Spleen (tissue), 11 donors: ENCODE measurements around the gene ZGPAT. TPM values are rescaled to one million over a fixed set of nuclear protein-coding genes. Genes with fewer than 3 reads are reported as not detected.

Source experiments
- DNase-seq: peaks from one replicate; pipeline ENCODE4 v3.0.0-alpha.2; 2020
- H3K27ac ChIP-seq, 8 donors: fragments of 200-600 bp; sonication (generic) in 7 of 8; 1 replicate in 4 of 8; 2 replicates in 4 of 8; pipeline versions ENCODE4 v1.5.0 to v1.8.0; 2016 to 2021; ENCODE audit warnings: inconsistent platforms in 4 of 8, mild to moderate bottlenecking in 4 of 8, moderate library complexity in 1 of 8
- H3K27me3 ChIP-seq, 7 donors: fragments of 200-600 bp; sonication (generic) in 6 of 7; replicated peaks in 1 of 7; 1 replicate in 4 of 7; 2 replicates in 3 of 7; pipeline versions ENCODE4 v1.5.0 to v1.8.0; 2016 to 2021; ENCODE audit warnings: inconsistent platforms in 3 of 7, mild to moderate bottlenecking in 1 of 7
- H3K36me3 ChIP-seq, 6 donors: fragments of 200-600 bp; sonication (generic) in 5 of 6; 1 replicate in 4 of 6; 2 replicates in 2 of 6; pipeline versions ENCODE4 v1.5.0 to v1.8.0; 2016 to 2021; ENCODE audit warnings: inconsistent platforms in 2 of 6
- H3K4me1 ChIP-seq, 6 donors: fragments of 200-600 bp; sonication (generic) in 5 of 6; 1 replicate in 3 of 6; 2 replicates in 3 of 6; pipeline versions ENCODE4 v1.5.0 to v1.8.0; 2016 to 2021; ENCODE audit warnings: inconsistent platforms in 3 of 6
- H3K4me3 ChIP-seq, 8 donors: fragments of 200-600 bp; sonication (generic) in 7 of 8; 1 replicate in 4 of 8; 2 replicates in 4 of 8; pipeline versions ENCODE4 v1.5.0 to v1.8.0; 2016 to 2021; ENCODE audit warnings: inconsistent platforms in 4 of 8, mild to moderate bottlenecking in 4 of 8, moderate library complexity in 2 of 8
- H3K9me3 ChIP-seq, 8 donors: fragments of 200-600 bp; sonication (generic) in 7 of 8; 1 replicate in 4 of 8; 2 replicates in 4 of 8; pipeline versions ENCODE4 v1.5.0 to v1.8.0; 2016 to 2021; ENCODE audit warnings: inconsistent platforms in 4 of 8
- POLR2A ChIP-seq, 3 donors: fragments of 450-650 bp; IDR thresholded peaks; one replicate each; pipeline ENCODE4 v1.5.1; 2017; ENCODE audit warnings: antibody characterized with exemption in 3 of 3, mild to moderate bottlenecking in 1 of 3
- POLR2AphosphoS5 ChIP-seq, 3 donors: sonication (generic); formaldehyde crosslinking; IDR thresholded peaks; one replicate each; pipeline ENCODE4 v1.5.1; 2017; ENCODE audit warnings: antibody characterized with exemption in 3 of 3
- WGBS, 5 donors: extraction: QIAGEN DNeasy Blood & Tissue Kit in 3 of 5; methylation state at CpG; one replicate each; pipeline versions ENCODE4 v1.1.5 to v1.1.7; 2013 to 2018; 5-methylcytosine and 5-hydroxymethylcytosine counted together
- intact Hi-C: fragments of 100-400 bp; cut with DNase I; formaldehyde crosslinking; loops from one replicate; pipeline ENCODE4 v1.15.0; 2023; ENCODE audit warnings: low total_unique reads
- polyA plus RNA-seq, 3 donors: library from polyadenylated mRNA; stranded (reverse); fragments of 200-250 nt; gene quantifications; one replicate each; pipeline ENCODE4 v1.2.1, GENCODE V29; 2013
- total RNA-seq, 7 donors: library from RNA; depleted of rRNA in 3 of 7; stranded (reverse); fragments of >200 nt in 3 of 7; fragmentation: NEBNext Ultra II Directional in 4 of 7; extraction: Animal tissue kit (Norgen Biotek cat#: 25700) in 4 of 7; gene quantifications; one replicate each; pipeline versions ENCODE4 v1.1.0 to v1.2.1, GENCODE V29; 2016 to 2021
- TF ChIP-seq, protein P1 (sequence below), 11 experiments: fragments of 200-600 bp in 7 of 11; fragments of 450-650 bp in 4 of 11; sonication (generic) in 4 of 11; IDR thresholded peaks in 8 of 11; conservative IDR thresholded peaks in 3 of 11; 1 replicate in 7 of 11; 2 replicates in 4 of 11; pipeline versions ENCODE4 v1.4.0 to v1.8.0; 2016 to 2021; ENCODE audit warnings: antibody characterized with exemption in 11 of 11, inconsistent platforms in 4 of 11, mild to moderate bottlenecking in 1 of 11
- donor health status: healthy with polysubstance abuse.
- donor health status: DM: no; HTN: no; CAD: no; lungs with moderate emphysema.
- donor health status: DM: no; HTN: no; CAD: no.
- donor health status: Bipolar disorder and iron deficiency.
- donor health status: healthy.
- donor health status: DM: no; HTN: no; CAD: no.
- donor health status: DM: yes; HTN: yes; CAD: no.

Gene ZGPAT
- total and polyA plus RNA-seq, 10 donors: 23.6 to 72.8 (median 38.2) TPM

GRCh38 chr20:63740627-63741353, 33.0 kb downstream of the ZGPAT start:
- WGBS, 5 donors: 5 to 18% (median 7%) methylated on average over 3 to 29 of the region's 29 CpGs
- Histone ChIP-seq H3K4me3 (peak overlapping the region; percentile 42 to 90 (median 65)), H3K27me3 (peaks cover 0 to 19% (median 0%) of the 10 kb centered on the region in 7 donors), H3K4me1 (peaks cover 43 to 87% (median 66%) of the 10 kb centered on the region in 6 donors), H3K9me3 (no peaks in the 10 kb centered on the region), H3K36me3 (peaks cover 0 to 55% (median 27%) of the 10 kb centered on the region in 6 donors), H3K27ac (peak overlapping the region; percentile 81 to 90 (median 87))
- intact Hi-C loops: no loop called here
- DNase-seq: peak; percentile 93
- TF ChIP-seq POLR2AphosphoS5 (IDR thresholded peaks at IDR 0.05): peak; percentile 73 to 87 (median 78)
- TF ChIP-seq POLR2A (IDR thresholded peaks at IDR 0.05): no peak
- TF ChIP-seq, protein P1, sequence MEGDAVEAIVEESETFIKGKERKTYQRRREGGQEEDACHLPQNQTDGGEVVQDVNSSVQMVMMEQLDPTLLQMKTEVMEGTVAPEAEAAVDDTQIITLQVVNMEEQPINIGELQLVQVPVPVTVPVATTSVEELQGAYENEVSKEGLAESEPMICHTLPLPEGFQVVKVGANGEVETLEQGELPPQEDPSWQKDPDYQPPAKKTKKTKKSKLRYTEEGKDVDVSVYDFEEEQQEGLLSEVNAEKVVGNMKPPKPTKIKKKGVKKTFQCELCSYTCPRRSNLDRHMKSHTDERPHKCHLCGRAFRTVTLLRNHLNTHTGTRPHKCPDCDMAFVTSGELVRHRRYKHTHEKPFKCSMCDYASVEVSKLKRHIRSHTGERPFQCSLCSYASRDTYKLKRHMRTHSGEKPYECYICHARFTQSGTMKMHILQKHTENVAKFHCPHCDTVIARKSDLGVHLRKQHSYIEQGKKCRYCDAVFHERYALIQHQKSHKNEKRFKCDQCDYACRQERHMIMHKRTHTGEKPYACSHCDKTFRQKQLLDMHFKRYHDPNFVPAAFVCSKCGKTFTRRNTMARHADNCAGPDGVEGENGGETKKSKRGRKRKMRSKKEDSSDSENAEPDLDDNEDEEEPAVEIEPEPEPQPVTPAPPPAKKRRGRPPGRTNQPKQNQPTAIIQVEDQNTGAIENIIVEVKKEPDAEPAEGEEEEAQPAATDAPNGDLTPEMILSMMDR (IDR thresholded peaks at IDR 0.05 in 8 of 11, conservative IDR thresholded peaks at IDR 0.05 in 3 of 11): peak in 8 of 11 experiments; percentile 14 to 58 (median 32)

DNA sequence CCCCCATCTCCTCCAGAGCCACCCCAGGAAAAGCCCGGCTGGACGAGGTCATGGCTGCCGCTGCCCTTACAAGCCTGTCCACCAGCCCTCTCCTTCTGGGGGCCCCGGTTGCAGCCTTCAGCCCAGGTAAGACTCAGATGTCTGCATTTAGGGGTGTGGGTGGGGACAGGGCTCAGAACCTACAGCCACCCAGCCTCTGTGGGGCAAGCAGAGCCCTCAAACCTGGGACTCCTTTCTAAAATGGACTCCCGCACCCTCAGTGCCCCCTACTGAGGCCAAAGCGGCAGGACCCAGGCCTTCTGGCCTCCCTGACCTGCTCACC, 33.5 kb downstream of the ZGPAT start:
- Histone ChIP-seq H3K9me3 (no peaks in the 10 kb centered on the region), H3K4me1 (peaks cover 39 to 82% (median 61%) of the 10 kb centered on the region in 6 donors), H3K27ac (peak overlapping the region; percentile 81 to 90 (median 87)), H3K36me3 (peaks cover 0 to 55% (median 28%) of the 10 kb centered on the region in 6 donors), H3K4me3 (peak overlapping the region in 6 of 8 donors; percentile 55 to 90 (median 65)), H3K27me3 (peaks cover 0 to 19% (median 0%) of the 10 kb centered on the region in 7 donors)
- 26 to 67% (median 45%) methylated on average over 3 to 6 of the region's 6 CpGs for WGBS, 5 donors
- intact Hi-C loops: no loop called here
- TF ChIP-seq POLR2AphosphoS5 (IDR thresholded peaks at IDR 0.05): no peak
- no peak for DNase-seq

GRCh38 chr20:63741676-63742380, 34.0 kb downstream of the ZGPAT start:
- H3K36me3 ChIP-seq: peaks cover 0 to 55% (median 30%) of the 10 kb centered on the region in 6 donors
- H3K9me3 ChIP-seq: no peaks in the 10 kb centered on the region
- TF ChIP-seq POLR2A (IDR thresholded peaks at IDR 0.05) (no peak), POLR2AphosphoS5 (IDR thresholded peaks at IDR 0.05) (peak in 1 of 3 donors; percentile 4)
- H3K27me3 ChIP-seq: peaks cover 0 to 19% (median 0%) of the 10 kb centered on the region in 7 donors
- intact Hi-C loops: no loop called here
- DNase-seq: peak; percentile 79
- H3K4me1 ChIP-seq: peaks cover 35 to 77% (median 56%) of the 10 kb centered on the region in 6 donors
- H3K4me3 ChIP-seq: peak overlapping the region in 4 of 8 donors; percentile 61 to 90 (median 66)
- WGBS, 5 donors: 71 to 90% (median 78%) methylated on average over 13 to 30 of the region's 30 CpGs
- H3K27ac ChIP-seq: peak overlapping the region in 7 of 8 donors; percentile 85 to 90 (median 87)

DNA sequence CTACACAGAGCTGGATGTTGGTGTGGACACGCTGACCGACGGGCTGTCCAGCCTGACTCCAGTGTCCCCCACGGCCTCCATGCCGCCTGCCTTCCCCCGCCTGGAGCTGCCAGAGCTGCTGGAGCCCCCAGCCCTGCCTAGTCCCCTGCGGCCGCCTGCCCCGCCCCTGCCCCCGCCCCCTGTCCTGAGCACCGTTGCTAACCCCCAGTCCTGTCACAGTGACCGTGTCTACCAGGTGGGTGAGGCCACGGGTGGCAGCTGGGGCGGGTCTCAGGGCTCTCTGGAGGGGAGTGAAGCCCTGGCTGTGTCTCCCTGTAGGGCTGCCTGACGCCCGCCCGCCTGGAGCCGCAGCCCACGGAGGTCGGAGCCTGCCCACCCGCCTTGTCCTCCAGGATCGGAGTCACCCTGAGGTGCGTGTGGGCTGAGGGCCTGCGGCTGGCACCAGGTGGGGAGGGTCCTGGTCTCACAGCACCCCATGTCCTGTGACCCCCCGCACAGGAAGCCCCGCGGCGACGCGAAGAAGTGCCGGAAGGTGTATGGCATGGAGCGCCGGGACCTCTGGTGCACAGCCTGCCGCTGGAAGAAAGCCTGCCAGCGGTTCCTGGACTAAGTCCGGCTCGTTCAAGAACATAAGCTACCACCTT, 34.7 kb downstream of the ZGPAT start:
- Histone ChIP-seq H3K36me3 (peaks cover 0 to 56% (median 31%) of the 10 kb centered on the region in 6 donors), H3K4me3 (peak overlapping the region in 1 of 8 donors; percentile 90), H3K27me3 (peaks cover 0 to 12% (median 0%) of the 10 kb centered on the region in 7 donors), H3K4me1 (peaks cover 30 to 72% (median 49%) of the 10 kb centered on the region in 6 donors), H3K27ac (peak overlapping the region in 7 of 8 donors; percentile 85 to 90 (median 87)), H3K9me3 (no peaks in the 10 kb centered on the region)
- intact Hi-C loops: no loop called here
- 77 to 91% (median 79%) methylated on average over 13 to 37 of the region's 37 CpGs for WGBS, 5 donors
- DNase-seq: peak; percentile 79
- TF ChIP-seq POLR2A (IDR thresholded peaks at IDR 0.05): no peak
- TF ChIP-seq POLR2AphosphoS5 (IDR thresholded peaks at IDR 0.05): peak in 2 of 3 donors; percentile 28 to 68
- TF ChIP-seq, protein P1 (IDR thresholded peaks at IDR 0.05 in 8 of 11, conservative IDR thresholded peaks at IDR 0.05 in 3 of 11): no peak
